DMS79 treated with DMSO at 0.1 percent for 48 hours (cell line): Measurements from ENCODE around the gene TMEM201.

Experiments
- DNase-seq: peaks from one replicate; lab custom pipeline; 2025; lab: John Stamatoyannopoulos, UW

The TMEM201 gene

GRCh38 chr1:9580942-9581341 lies 7.8 kb upstream of the TMEM201 start:
- no peak for DNase-seq

GRCh38 chr1:9586147-9586766 lies 2.5 kb upstream of the TMEM201 start:
- no peak for DNase-seq

GRCh38 chr1:9589144-9589718 lies 520 bp downstream of the TMEM201 start:
- peak; percentile 12 for DNase-seq

GRCh38 chr1:9589719-9590157 lies 1.0 kb downstream of the TMEM201 start:
- no peak for DNase-seq

- no peak for DNase-seq
Measured at GRCh38 chr1:9590201-9590600, 1.5 kb downstream of the TMEM201 start.

GRCh38 chr1:9590945-9591668 lies 2.4 kb downstream of the TMEM201 start:
- DNase-seq: no peak

- no peak for DNase-seq
Measured at GRCh38 chr1:9591669-9592509, 3.2 kb downstream of the TMEM201 start.

- DNase-seq: no peak
Measured at GRCh38 chr1:9592510-9593075, 3.9 kb downstream of the TMEM201 start.

GRCh38 chr1:9593147-9593491 lies 4.4 kb downstream of the TMEM201 start:
- DNase-seq: no peak

- no peak for DNase-seq
Measured at GRCh38 chr1:9593492-9594465, 5.1 kb downstream of the TMEM201 start.

- DNase-seq: no peak
Measured at GRCh38 chr1:9594471-9595155, 5.9 kb downstream of the TMEM201 start.

GRCh38 chr1:9595156-9595967 lies 6.7 kb downstream of the TMEM201 start:
- DNase-seq: no peak

GRCh38 chr1:9595968-9596340 lies 7.2 kb downstream of the TMEM201 start:
- DNase-seq: no peak

GRCh38 chr1:9596415-9597123 lies 7.9 kb downstream of the TMEM201 start:
- DNase-seq: peak; percentile 28

- no peak for DNase-seq
Measured at GRCh38 chr1:9597361-9598315, 8.9 kb downstream of the TMEM201 start.

GRCh38 chr1:9598316-9598700 lies 9.6 kb downstream of the TMEM201 start:
- DNase-seq: no peak

GRCh38 chr1:9599741-9600140 lies 11.0 kb downstream of the TMEM201 start:
- no peak for DNase-seq
